GM10248 (cell line): ENCODE results near the gene ASXL1.

Source experiments
- CTCF ChIA-PET: fragments of 300-600 bp; sonication (Branson Sonifier 250); formaldehyde crosslinking; extraction: SDS; loops from one replicate; lab custom pipeline; 2021; ENCODE audit warnings: antibody characterized with exemption; lab: Yijun Ruan, JAX
- POLR2A ChIA-PET: fragments of 350-650 bp; sonication (Branson Sonifier 250); formaldehyde crosslinking; extraction: SDS; loops from one replicate; lab custom pipeline; 2020; ENCODE audit warnings: antibody characterized with exemption; lab: Yijun Ruan, JAX
- DNase-seq: peaks from one replicate; pipeline ENCODE4 v3.0.0; 2012; ENCODE audit errors: extremely low spot score
- TF ChIP-seq, protein P1 (sequence below): IDR thresholded peaks from 2 replicates; pipeline ENCODE4 v1.5.1; 2012; ENCODE audit warnings: mild to moderate bottlenecking, low read depth; ENCODE audit errors: extremely low read depth, missing control alignments, control extremely low read depth

The ASXL1 gene

DNA sequence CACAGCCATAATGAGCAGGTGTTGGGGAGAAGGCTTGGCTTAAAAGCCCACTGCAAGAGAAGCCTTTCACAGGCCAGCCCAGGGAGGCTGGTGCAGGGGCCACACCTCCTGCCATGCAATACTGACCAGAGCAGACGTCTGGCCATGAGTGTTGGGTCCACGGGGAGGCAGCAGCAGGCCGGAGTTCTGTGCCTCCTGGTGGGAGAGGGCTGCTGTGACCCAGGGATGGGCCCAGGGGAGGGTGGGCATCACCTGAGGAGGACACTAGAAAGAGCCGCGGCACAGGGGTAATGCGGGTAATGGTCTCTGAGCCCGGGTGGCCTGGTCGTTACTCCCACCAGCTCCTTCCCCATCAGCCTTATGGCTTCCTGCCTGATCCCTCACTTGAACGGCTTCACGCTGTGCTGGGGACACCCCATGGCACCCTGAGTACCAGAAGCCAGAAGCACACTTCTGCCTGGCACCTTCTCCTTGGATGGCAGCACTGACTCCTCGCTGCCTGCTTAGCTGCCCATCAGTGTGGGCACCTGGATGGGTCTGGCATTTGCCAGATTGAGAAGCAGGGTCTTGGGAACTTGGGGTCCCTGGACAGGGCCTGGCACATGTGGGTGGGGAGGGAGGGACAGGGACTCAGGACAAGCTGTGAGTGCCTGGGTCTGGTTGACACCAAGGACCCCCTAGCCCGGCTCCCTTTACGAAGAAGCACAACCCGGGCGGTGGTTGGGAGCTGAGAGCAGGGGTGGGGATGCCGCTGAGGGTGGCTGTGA is 108.8 kb downstream of the ASXL1 start:
- ChIA-PET CTCF (interaction anchor here (1.3 to 2.1 kb wide), 2 partner anchors 9 to 24 kb away, joined by 3 to 7 read pairs; no protein-coding TSS in a partner anchor), POLR2A (no interaction called here)
- TF ChIP-seq, protein P1, sequence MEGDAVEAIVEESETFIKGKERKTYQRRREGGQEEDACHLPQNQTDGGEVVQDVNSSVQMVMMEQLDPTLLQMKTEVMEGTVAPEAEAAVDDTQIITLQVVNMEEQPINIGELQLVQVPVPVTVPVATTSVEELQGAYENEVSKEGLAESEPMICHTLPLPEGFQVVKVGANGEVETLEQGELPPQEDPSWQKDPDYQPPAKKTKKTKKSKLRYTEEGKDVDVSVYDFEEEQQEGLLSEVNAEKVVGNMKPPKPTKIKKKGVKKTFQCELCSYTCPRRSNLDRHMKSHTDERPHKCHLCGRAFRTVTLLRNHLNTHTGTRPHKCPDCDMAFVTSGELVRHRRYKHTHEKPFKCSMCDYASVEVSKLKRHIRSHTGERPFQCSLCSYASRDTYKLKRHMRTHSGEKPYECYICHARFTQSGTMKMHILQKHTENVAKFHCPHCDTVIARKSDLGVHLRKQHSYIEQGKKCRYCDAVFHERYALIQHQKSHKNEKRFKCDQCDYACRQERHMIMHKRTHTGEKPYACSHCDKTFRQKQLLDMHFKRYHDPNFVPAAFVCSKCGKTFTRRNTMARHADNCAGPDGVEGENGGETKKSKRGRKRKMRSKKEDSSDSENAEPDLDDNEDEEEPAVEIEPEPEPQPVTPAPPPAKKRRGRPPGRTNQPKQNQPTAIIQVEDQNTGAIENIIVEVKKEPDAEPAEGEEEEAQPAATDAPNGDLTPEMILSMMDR: no peak
- DNase-seq: no peak

DNA sequence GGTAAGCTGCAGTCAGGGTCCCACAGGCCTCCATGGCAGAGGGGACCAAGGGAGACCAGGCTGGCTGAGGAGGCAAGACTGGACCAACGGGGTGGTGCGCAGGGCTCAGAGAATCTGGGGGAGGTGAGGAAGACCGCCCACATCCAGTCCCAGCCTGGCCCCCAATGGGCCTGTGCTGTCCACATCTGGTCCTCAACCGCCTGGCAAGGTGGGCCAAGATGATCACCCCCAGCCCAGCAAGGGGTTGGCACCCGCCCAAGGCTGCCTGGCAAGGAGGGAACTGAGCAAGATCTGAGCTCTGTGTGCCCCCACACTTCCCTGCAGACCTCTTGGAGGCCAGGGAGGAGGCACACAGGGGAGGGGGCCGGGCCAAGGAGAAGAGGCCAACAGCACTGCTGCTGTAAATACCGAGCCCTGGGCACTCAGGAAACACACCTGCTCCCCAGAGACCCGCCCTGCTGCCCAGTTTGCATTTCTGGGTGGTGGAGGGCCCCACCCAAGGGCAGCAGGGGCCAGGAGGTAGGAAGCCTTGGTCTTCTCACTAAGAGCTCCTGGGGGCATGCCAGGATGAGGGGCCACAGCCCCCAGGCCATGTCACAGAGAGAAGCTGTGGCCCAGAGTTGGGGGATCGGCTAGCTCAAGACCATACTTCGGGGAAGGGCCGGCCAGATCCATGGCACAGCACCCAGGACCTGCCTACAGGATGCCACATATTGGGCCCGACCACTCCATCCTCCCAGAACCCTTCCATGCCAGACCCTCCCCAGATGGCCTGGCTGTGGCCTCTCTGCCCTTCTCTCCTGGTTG is 109.6 kb downstream of the ASXL1 start:
- DNase-seq: no peak
- POLR2A ChIA-PET: no interaction called here
- TF ChIP-seq, protein P1: no peak
- CTCF ChIA-PET: interaction anchor here (0.9 to 2.1 kb wide), 3 partner anchors 10 to 185 kb away, joined by 3 to 7 read pairs (median 4); no protein-coding TSS in a partner anchor

DNA sequence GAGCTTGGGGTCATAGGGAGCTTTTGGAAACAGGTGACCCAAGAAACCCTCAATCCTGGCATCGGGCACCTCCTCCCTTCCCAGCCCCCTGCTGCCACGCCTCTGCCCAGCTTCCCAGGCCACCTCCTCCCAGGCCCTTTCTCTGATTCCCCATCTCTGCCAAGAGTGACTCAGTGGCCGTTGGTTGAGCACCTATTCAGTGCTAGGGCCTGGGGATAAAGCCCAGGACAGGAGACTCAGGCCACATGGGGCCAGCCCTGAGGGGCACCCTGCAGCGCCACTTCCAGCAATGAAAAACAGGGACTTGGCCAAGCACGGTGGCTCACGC is 110.1 kb downstream of the ASXL1 start:
- ChIA-PET POLR2A (no interaction called here), CTCF (interaction anchor here (0.9 to 2.1 kb wide), 3 partner anchors 11 to 184 kb away, joined by 3 to 7 read pairs (median 4); no protein-coding TSS in a partner anchor)
- no peak for DNase-seq
- TF ChIP-seq, protein P1: no peak

DNA sequence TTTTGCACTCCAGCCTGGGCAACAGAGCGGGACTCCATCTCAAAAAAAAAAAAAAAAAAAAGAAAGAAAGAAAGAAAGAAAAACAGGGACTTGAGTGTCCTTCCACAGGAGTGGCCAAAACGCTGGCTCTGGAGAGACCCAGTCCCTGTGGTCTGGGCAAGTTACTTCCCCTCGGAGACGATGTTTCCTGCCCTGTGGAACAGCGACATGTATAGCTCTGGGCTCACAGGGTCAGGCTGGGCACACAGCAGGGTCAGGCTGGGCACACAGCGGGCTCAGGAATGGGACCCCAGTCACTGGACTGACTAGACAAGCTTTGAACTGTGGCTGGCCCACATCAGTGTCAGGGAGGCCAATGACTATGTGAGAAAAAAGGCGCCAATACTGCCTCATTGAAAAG is 110.7 kb downstream of the ASXL1 start:
- CTCF ChIA-PET: interaction anchor here (2.1 kb wide), 1 partner anchor 11 kb away, joined by 7 read pairs; no protein-coding TSS in a partner anchor
- no peak for DNase-seq
- TF ChIP-seq, protein P1: no peak
- POLR2A ChIA-PET: no interaction called here

DNA sequence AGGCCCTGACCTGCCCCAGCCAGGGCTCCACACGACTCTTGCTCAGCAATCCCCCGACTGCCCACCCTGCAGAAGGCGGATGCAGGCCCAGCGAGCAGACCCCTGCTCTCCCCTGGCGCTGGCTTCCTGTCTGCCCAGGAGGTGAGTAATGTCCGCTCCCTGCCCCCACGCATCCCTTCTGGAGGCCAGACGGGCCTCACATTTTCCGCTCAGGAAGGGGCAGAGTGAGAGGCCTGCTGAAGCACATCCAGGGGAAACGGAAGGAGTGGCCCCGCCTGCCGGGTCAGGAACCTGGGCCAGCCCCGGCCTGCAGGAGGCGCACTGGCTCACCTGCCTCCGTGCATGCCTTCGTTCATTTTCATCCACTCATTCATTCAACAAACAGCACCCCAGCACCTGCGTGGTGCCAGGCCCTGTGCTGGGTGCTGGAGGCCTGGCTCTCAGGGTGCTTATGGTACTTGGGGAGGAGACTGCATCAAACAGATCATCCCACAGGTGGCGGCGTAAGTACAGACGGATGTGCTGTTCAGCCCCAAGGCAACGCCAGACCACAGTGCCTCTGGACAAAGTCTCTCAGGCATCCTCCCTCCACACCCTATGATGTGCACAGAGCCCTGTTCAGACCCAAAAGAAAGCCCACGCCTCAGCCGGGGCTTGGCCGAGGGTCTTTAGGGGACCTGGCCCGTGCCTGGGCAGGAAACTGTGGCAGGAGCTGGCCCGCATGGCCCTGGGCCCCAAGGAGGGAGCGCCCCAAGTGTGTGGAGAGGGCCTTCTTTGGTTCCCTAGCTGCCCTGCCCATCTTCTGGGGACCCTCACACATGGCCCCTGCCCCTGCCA is 112.1 kb downstream of the ASXL1 start:
- DNase-seq: no peak
- TF ChIP-seq, protein P1: peak; percentile 29
- POLR2A ChIA-PET: no interaction called here
- CTCF ChIA-PET: interaction anchor here (1.6 to 1.7 kb wide), 2 partner anchors 12 to 15 kb away, joined by 3 to 6 read pairs; no protein-coding TSS in a partner anchor
